ENCODE results near the gene NRDE2. TPM values are rescaled to one million over a fixed set of nuclear protein-coding genes. Genes with fewer than 3 reads are reported as not detected.
A peak's percentile ranks its signal among the peaks of the same experiment; 100 is the strongest.

NRDE2 gene
- total and polyA plus RNA-seq, 4 donors: 3.4 to 28.5 (median 18.2) TPM

- H3K9me3 ChIP-seq (ENCODE audit: control insufficient read depth, low read length): no peaks in the 10 kb centered on the region
- no peak for ATAC-seq (ENCODE audit: low FRiP score)
- intact Hi-C loops (cut with DNase I): no loop called here
- peak overlapping the region in 1 of 2 donors; percentile 8 for H3K27ac ChIP-seq (ENCODE audit: low read depth in 1 of 2, low read length in 2 of 2)
- peak in 1 of 2 donors; percentile 55 for DNase-seq
- no peaks in the 10 kb centered on the region for H3K27me3 ChIP-seq (ENCODE audit: control insufficient read depth in 1 of 2, insufficient read depth in 2 of 2, low read length in 1 of 2)
- no peaks in the 10 kb centered on the region for H3K4me1 ChIP-seq (ENCODE audit: control insufficient read depth in 1 of 2, insufficient read depth in 2 of 2, low read length in 2 of 2)
- H3K4me3 ChIP-seq (ENCODE audit: low read length in 2 of 2): no peak overlapping the region
- 55 to 56% methylated on average over 8 of the region's 8 CpGs for WGBS, 2 donors
- peaks cover 7 to 10% of the 10 kb centered on the region in 2 donors for H3K36me3 ChIP-seq (ENCODE audit: control insufficient read depth in 1 of 2, insufficient read depth in 2 of 2, low read length in 1 of 2)
Observed at GRCh38 chr14:90274808-90275457, 56.8 kb downstream of the NRDE2 start.

GRCh38 chr14:90274019-90274418 lies 57.7 kb downstream of the NRDE2 start:
- Histone ChIP-seq H3K36me3 (ENCODE audit: control insufficient read depth in 1 of 2, insufficient read depth in 2 of 2, low read length in 1 of 2) (peaks cover 7 to 9% of the 10 kb centered on the region in 2 donors), H3K4me1 (ENCODE audit: control insufficient read depth in 1 of 2, insufficient read depth in 2 of 2, low read length in 2 of 2) (no peaks in the 10 kb centered on the region), H3K27me3 (ENCODE audit: control insufficient read depth in 1 of 2, insufficient read depth in 2 of 2, low read length in 1 of 2) (no peaks in the 10 kb centered on the region), H3K4me3 (ENCODE audit: low read length in 2 of 2) (no peak overlapping the region), H3K27ac (ENCODE audit: low read depth in 1 of 2, low read length in 2 of 2) (peak overlapping the region in 1 of 2 donors; percentile 38), H3K9me3 (ENCODE audit: control insufficient read depth, low read length) (no peaks in the 10 kb centered on the region)
- ATAC-seq (ENCODE audit: low FRiP score): peak; percentile 65
- peak in 1 of 2 donors; percentile 49 for DNase-seq
- WGBS, 2 donors: 23 to 25% methylated on average over 9 of the region's 9 CpGs
- intact Hi-C loops (cut with DNase I): no loop called here

- H3K36me3 ChIP-seq (ENCODE audit: control insufficient read depth in 1 of 2, insufficient read depth in 2 of 2, low read length in 1 of 2): peaks cover 7 to 8% of the 10 kb centered on the region in 2 donors
- WGBS, 2 donors: 3 to 4% methylated on average over 8 of the region's 8 CpGs
Observed at GRCh38 chr14:90273532-90273931, 58.2 kb downstream of the NRDE2 start.

GRCh38 chr14:90272523-90272922 lies 59.2 kb downstream of the NRDE2 start:
- Histone ChIP-seq H3K27ac (ENCODE audit: low read depth in 1 of 2, low read length in 2 of 2) (no peak overlapping the region), H3K4me3 (ENCODE audit: low read length in 2 of 2) (no peak overlapping the region), H3K36me3 (ENCODE audit: control insufficient read depth in 1 of 2, insufficient read depth in 2 of 2, low read length in 1 of 2) (peaks cover 7 to 10% of the 10 kb centered on the region in 2 donors), H3K27me3 (ENCODE audit: control insufficient read depth in 1 of 2, insufficient read depth in 2 of 2, low read length in 1 of 2) (no peaks in the 10 kb centered on the region), H3K4me1 (ENCODE audit: control insufficient read depth in 1 of 2, insufficient read depth in 2 of 2, low read length in 2 of 2) (no peaks in the 10 kb centered on the region), H3K9me3 (ENCODE audit: control insufficient read depth, low read length) (no peaks in the 10 kb centered on the region)
- WGBS, 2 donors: 89 to 94% methylated on average over 10 of the region's 10 CpGs
- intact Hi-C loops (cut with DNase I): no loop called here
- ATAC-seq (ENCODE audit: low FRiP score): peak; percentile 36
- DNase-seq: no peak

More at GRCh38 chr14:90273532-90273931, 58.2 kb downstream of the NRDE2 start:
- Histone ChIP-seq H3K4me1 (ENCODE audit: control insufficient read depth in 1 of 2, insufficient read depth in 2 of 2, low read length in 2 of 2) (no peaks in the 10 kb centered on the region), H3K4me3 (ENCODE audit: low read length in 2 of 2) (no peak overlapping the region), H3K9me3 (ENCODE audit: control insufficient read depth, low read length) (no peaks in the 10 kb centered on the region), H3K27ac (ENCODE audit: low read depth in 1 of 2, low read length in 2 of 2) (no peak overlapping the region), H3K27me3 (ENCODE audit: control insufficient read depth in 1 of 2, insufficient read depth in 2 of 2, low read length in 1 of 2) (no peaks in the 10 kb centered on the region)
- intact Hi-C loops (cut with DNase I): no loop called here
- DNase-seq: peak in 1 of 2 donors; percentile 72
- peak; percentile 79 for ATAC-seq (ENCODE audit: low FRiP score)

GRCh38 chr14:90268420-90268819 lies 63.3 kb downstream of the NRDE2 start:
- H3K9me3 ChIP-seq (ENCODE audit: control insufficient read depth, low read length): no peaks in the 10 kb centered on the region
- H3K4me3 ChIP-seq (ENCODE audit: low read length in 2 of 2): no peak overlapping the region
- no peaks in the 10 kb centered on the region for H3K27me3 ChIP-seq (ENCODE audit: control insufficient read depth in 1 of 2, insufficient read depth in 2 of 2, low read length in 1 of 2)
- H3K27ac ChIP-seq (ENCODE audit: low read depth in 1 of 2, low read length in 2 of 2): no peak overlapping the region
- H3K4me1 ChIP-seq (ENCODE audit: control insufficient read depth in 1 of 2, insufficient read depth in 2 of 2, low read length in 2 of 2): no peaks in the 10 kb centered on the region
- DNase-seq: no peak
- intact Hi-C loops (cut with DNase I): no loop called here
- peaks cover 16 to 17% of the 10 kb centered on the region in 2 donors for H3K36me3 ChIP-seq (ENCODE audit: control insufficient read depth in 1 of 2, insufficient read depth in 2 of 2, low read length in 1 of 2)
- ATAC-seq (ENCODE audit: low FRiP score): no peak
- WGBS, 2 donors: 83 to 84% methylated on average over 4 of the region's 4 CpGs

GRCh38 chr14:90266441-90267154 lies 65.1 kb downstream of the NRDE2 start:
- WGBS, 2 donors: 84 to 90% methylated on average over 8 to 9 of the region's 9 CpGs
- no peak overlapping the region for H3K4me3 ChIP-seq (ENCODE audit: low read length in 2 of 2)
- no peaks in the 10 kb centered on the region for H3K27me3 ChIP-seq (ENCODE audit: control insufficient read depth in 1 of 2, insufficient read depth in 2 of 2, low read length in 1 of 2)
- H3K36me3 ChIP-seq (ENCODE audit: control insufficient read depth in 1 of 2, insufficient read depth in 2 of 2, low read length in 1 of 2): peaks cover 14 to 17% of the 10 kb centered on the region in 2 donors
- no peaks in the 10 kb centered on the region for H3K9me3 ChIP-seq (ENCODE audit: control insufficient read depth, low read length)
- ATAC-seq (ENCODE audit: low FRiP score): no peak
- no peaks in the 10 kb centered on the region for H3K4me1 ChIP-seq (ENCODE audit: control insufficient read depth in 1 of 2, insufficient read depth in 2 of 2, low read length in 2 of 2)
- intact Hi-C loops (cut with DNase I): no loop called here
- no peak overlapping the region for H3K27ac ChIP-seq (ENCODE audit: low read depth in 1 of 2, low read length in 2 of 2)
- no peak for DNase-seq

- 80 to 84% methylated on average over 7 to 8 of the region's 8 CpGs for WGBS, 2 donors
- DNase-seq (no peak), ATAC-seq (ENCODE audit: low FRiP score) (no peak)
- intact Hi-C loops (cut with DNase I): no loop called here
- Histone ChIP-seq H3K27me3 (ENCODE audit: control insufficient read depth in 1 of 2, insufficient read depth in 2 of 2, low read length in 1 of 2) (no peaks in the 10 kb centered on the region), H3K36me3 (ENCODE audit: control insufficient read depth in 1 of 2, insufficient read depth in 2 of 2, low read length in 1 of 2) (peaks cover 8 to 13% of the 10 kb centered on the region in 2 donors), H3K4me1 (ENCODE audit: control insufficient read depth in 1 of 2, insufficient read depth in 2 of 2, low read length in 2 of 2) (no peaks in the 10 kb centered on the region), H3K9me3 (ENCODE audit: control insufficient read depth, low read length) (no peaks in the 10 kb centered on the region), H3K27ac (ENCODE audit: low read depth in 1 of 2, low read length in 2 of 2) (no peak overlapping the region), H3K4me3 (ENCODE audit: low read length in 2 of 2) (no peak overlapping the region)
Observed at GRCh38 chr14:90263748-90264449, 67.8 kb downstream of the NRDE2 start.

- Histone ChIP-seq H3K4me3 (ENCODE audit: low read length in 2 of 2) (peak within 1 kb of the TSS; percentile 93), H3K9me3 (ENCODE audit: control insufficient read depth, low read length) (no peaks in the 10 kb centered on the region), H3K27ac (ENCODE audit: low read depth in 1 of 2, low read length in 2 of 2) (peak within 1 kb of the TSS; percentile 26 to 65), H3K4me1 (ENCODE audit: control insufficient read depth in 1 of 2, insufficient read depth in 2 of 2, low read length in 2 of 2) (peaks cover 1 to 9% of the 10 kb centered on the region in 2 donors), H3K36me3 (ENCODE audit: control insufficient read depth in 1 of 2, insufficient read depth in 2 of 2, low read length in 1 of 2) (peaks cover 0 to 3% of the 10 kb centered on the region in 2 donors), H3K27me3 (ENCODE audit: control insufficient read depth in 1 of 2, insufficient read depth in 2 of 2, low read length in 1 of 2) (no peaks in the 10 kb centered on the region)
- WGBS, 2 donors: 0% methylated on average over 54 to 55 of the region's 55 CpGs
- DNase-seq (peak; percentile 95 to 96), ATAC-seq (ENCODE audit: low FRiP score) (peak; percentile 97)
- intact Hi-C loops (cut with DNase I): no loop called here
Observed at GRCh38 chr14:90256354-90257131, 75.2 kb downstream of the NRDE2 start, which contains the start of gene PSMC1. PSMC1 (plus strand) TSS chr14:90256553; CDS start chr14:90256598, 45 bp downstream.

Data from aorta (tissue), 5 donors.